Neuronal stem cell (in vitro differentiated cells): ENCODE results near the gene PRKCE.

Source experiments
- DNase-seq: peaks from one replicate; pipeline ENCODE4 v3.0.0-alpha.2; 2013; ENCODE audit warnings: low spot score
- H2AFZ ChIP-seq: one replicate; pipeline ENCODE4 v1.6.1; 2013; ENCODE audit warnings: mild to moderate bottlenecking, low read length, inconsistent platforms
- H2AK5ac ChIP-seq: 2 replicates; pipeline ENCODE4 v1.6.1; 2013; ENCODE audit warnings: low read depth, mild to moderate bottlenecking, inconsistent platforms, low read length, moderate library complexity, mixed read lengths
- H2BK120ac ChIP-seq: 2 replicates; pipeline ENCODE4 v1.6.1; 2013; ENCODE audit warnings: low read depth, mild to moderate bottlenecking, inconsistent platforms, low read length, moderate library complexity, mixed read lengths
- H2BK12ac ChIP-seq: one replicate; pipeline ENCODE4 v1.6.1; 2013; ENCODE audit warnings: low read length, inconsistent platforms
- H2BK15ac ChIP-seq: 2 replicates; pipeline ENCODE4 v1.6.1; 2013; ENCODE audit warnings: mild to moderate bottlenecking, low read length, inconsistent platforms, mixed read lengths
- H2BK5ac ChIP-seq: one replicate; pipeline ENCODE4 v1.6.1; 2013; ENCODE audit warnings: inconsistent platforms, mild to moderate bottlenecking, low read length, moderate library complexity
- H3K14ac ChIP-seq: one replicate; pipeline ENCODE4 v1.6.1; 2013; ENCODE audit warnings: low read length, inconsistent platforms
- H3K18ac ChIP-seq: 2 replicates; pipeline ENCODE4 v1.6.1; 2013; ENCODE audit warnings: low read length, inconsistent platforms
- H3K23ac ChIP-seq: 2 replicates; pipeline ENCODE4 v1.6.1; 2013; ENCODE audit warnings: low read depth, mild to moderate bottlenecking, mixed read lengths, low read length, inconsistent platforms; ENCODE audit not compliant: poor library complexity
- H3K27ac ChIP-seq: replicated peaks from 3 replicates; pipeline ENCODE4 v1.5.1; 2013; ENCODE audit warnings: low read length, inconsistent platforms
- H3K27me3 ChIP-seq, 3 experiments: 2 replicates each; pipeline ENCODE4 v1.6.1; 2013; ENCODE audit warnings: low read length in 3 of 3, mild to moderate bottlenecking in 2 of 3, inconsistent platforms in 1 of 3, low read depth in 1 of 3, mixed read lengths in 1 of 3, moderate library complexity in 1 of 3; ENCODE audit not compliant: control insufficient read depth in 3 of 3, insufficient read depth in 3 of 3
- H3K36me3 ChIP-seq, 2 donors: replicated peaks in 1 of 2; 2 replicates each; pipeline ENCODE4 v1.6.1; 2013; ENCODE audit warnings: low read length in 2 of 2; ENCODE audit not compliant: control insufficient read depth in 2 of 2, insufficient read depth in 2 of 2
- H3K4ac ChIP-seq: 2 replicates; pipeline ENCODE4 v1.6.1; 2013; ENCODE audit warnings: inconsistent platforms, mild to moderate bottlenecking, low read length, moderate library complexity
- H3K4me1 ChIP-seq, 2 donors: 1 replicate in 1 of 2; 2 replicates in 1 of 2; pipeline ENCODE4 v1.6.1; 2013; ENCODE audit warnings: low read length in 2 of 2, low read depth in 1 of 2; ENCODE audit not compliant: control insufficient read depth in 2 of 2, insufficient read depth in 1 of 2
- H3K4me2 ChIP-seq: one replicate; pipeline ENCODE4 v1.6.1; 2013; ENCODE audit warnings: mild to moderate bottlenecking, low read length, inconsistent platforms; ENCODE audit not compliant: insufficient read depth, poor library complexity, severe bottlenecking
- H3K4me3 ChIP-seq, 2 donors: 2 replicates each; pipeline ENCODE4 v1.5.1; 2013; ENCODE audit warnings: low read length in 2 of 2, mild to moderate bottlenecking in 2 of 2, inconsistent platforms in 1 of 2, moderate library complexity in 1 of 2
- H3K79me1 ChIP-seq: one replicate; pipeline ENCODE4 v1.6.1; 2013; ENCODE audit warnings: low read depth, mild to moderate bottlenecking, inconsistent platforms, low read length, moderate library complexity
- H3K9ac ChIP-seq: one replicate; pipeline ENCODE4 v1.6.1; 2013; ENCODE audit warnings: mild to moderate bottlenecking, low read depth, low read length, inconsistent platforms; ENCODE audit not compliant: poor library complexity
- H3K9me3 ChIP-seq, 2 donors: replicated peaks in 1 of 2; 2 replicates each; pipeline versions ENCODE3 to v1.6.1; 2013; ENCODE audit warnings: low read length in 2 of 2, mild to moderate bottlenecking in 2 of 2, inconsistent platforms in 1 of 2, low read depth in 1 of 2, mixed read lengths in 1 of 2, moderate library complexity in 1 of 2; ENCODE audit not compliant: control insufficient read depth in 2 of 2, insufficient read depth in 1 of 2
- H4K8ac ChIP-seq: one replicate; pipeline ENCODE4 v1.6.1; 2013; ENCODE audit warnings: low read depth, mild to moderate bottlenecking, inconsistent platforms, low read length, moderate library complexity
- H4K91ac ChIP-seq: one replicate; pipeline ENCODE4 v1.6.1; 2013; ENCODE audit warnings: low read length, low read depth, mild to moderate bottlenecking, inconsistent platforms; ENCODE audit not compliant: poor library complexity
- WGBS, 2 donors: extraction: QIAGEN DNeasy Blood & Tissue Kit; methylation state at CpG; one replicate each; pipeline ENCODE4 v1.1.7; 2013; ENCODE audit warnings: missing lambda C conversion rate in 2 of 2, mixed read lengths in 1 of 2; ENCODE audit not compliant: insufficient read length in 2 of 2, insufficient replicate concordance in 1 of 2; ENCODE audit errors: extremely low coverage in 2 of 2; 5-methylcytosine and 5-hydroxymethylcytosine counted together

The PRKCE gene

GRCh38 chr2:45979065-45979464 lies 327.6 kb downstream of the PRKCE start:
- no peaks in the 10 kb centered on the region for H3K27me3 ChIP-seq
- no peak overlapping the region for H2BK15ac ChIP-seq
- H2BK12ac ChIP-seq = no peak overlapping the region
- no peak overlapping the region for H3K18ac ChIP-seq
- no peak overlapping the region for H3K14ac ChIP-seq
- no CpG with 5 or more reads among the region's 4 CpGs for WGBS, 2 donors
- H3K23ac ChIP-seq = no peak overlapping the region
- H3K36me3 ChIP-seq = no peaks in the 10 kb centered on the region
- no peak overlapping the region for H3K27ac ChIP-seq
- H3K4me3 ChIP-seq = no peak overlapping the region
- no peak overlapping the region for H3K4ac ChIP-seq
- no peak overlapping the region for H2AK5ac ChIP-seq
- H3K4me2 ChIP-seq = no peak overlapping the region
- H2AFZ ChIP-seq = no peak overlapping the region
- no peaks in the 10 kb centered on the region for H3K9me3 ChIP-seq
- no peaks in the 10 kb centered on the region for H3K4me1 ChIP-seq
- H4K8ac ChIP-seq = no peak overlapping the region
- no peak overlapping the region for H4K91ac ChIP-seq
- H3K9ac ChIP-seq = no peak overlapping the region
- no peaks in the 10 kb centered on the region for H3K79me1 ChIP-seq
- no peak for DNase-seq
- H2BK5ac ChIP-seq = no peak overlapping the region
- H2BK120ac ChIP-seq = no peak overlapping the region

GRCh38 chr2:45980161-45980865 lies 328.8 kb downstream of the PRKCE start:
- Histone ChIP-seq H3K18ac (no peak overlapping the region), H3K23ac (no peak overlapping the region), H3K27me3 (no peaks in the 10 kb centered on the region), H3K4me2 (no peak overlapping the region), H3K4me1 (no peaks in the 10 kb centered on the region), H4K8ac (no peak overlapping the region), H2BK12ac (no peak overlapping the region), H3K27ac (no peak overlapping the region), H3K4me3 (no peak overlapping the region), H2BK15ac (no peak overlapping the region), H3K36me3 (no peaks in the 10 kb centered on the region), H3K4ac (no peak overlapping the region), H4K91ac (no peak overlapping the region), H2AK5ac (no peak overlapping the region), H2AFZ (no peak overlapping the region), H3K79me1 (no peaks in the 10 kb centered on the region), H3K14ac (no peak overlapping the region), H3K9ac (no peak overlapping the region), H2BK5ac (no peak overlapping the region), H2BK120ac (no peak overlapping the region), H3K9me3 (no peaks in the 10 kb centered on the region)
- no peak for DNase-seq
- no CpG with 5 or more reads among the region's 11 CpGs for WGBS, 2 donors

GRCh38 chr2:45981384-45981930 lies 330.0 kb downstream of the PRKCE start:
- no peak for DNase-seq
- H3K27me3 ChIP-seq = no peaks in the 10 kb centered on the region
- no peak overlapping the region for H4K8ac ChIP-seq
- WGBS, 2 donors = no CpG with 5 or more reads among the region's 4 CpGs
- H3K4ac ChIP-seq = no peak overlapping the region
- H2BK120ac ChIP-seq = no peak overlapping the region
- no peak overlapping the region for H3K18ac ChIP-seq
- no peak overlapping the region for H2AK5ac ChIP-seq
- H3K9me3 ChIP-seq = no peaks in the 10 kb centered on the region
- no peaks in the 10 kb centered on the region for H3K4me1 ChIP-seq
- no peak overlapping the region for H3K4me2 ChIP-seq
- H3K23ac ChIP-seq = no peak overlapping the region
- H3K4me3 ChIP-seq = no peak overlapping the region
- H3K27ac ChIP-seq = no peak overlapping the region
- no peak overlapping the region for H2BK5ac ChIP-seq
- H3K9ac ChIP-seq = no peak overlapping the region
- no peak overlapping the region for H2AFZ ChIP-seq
- no peak overlapping the region for H2BK15ac ChIP-seq
- no peak overlapping the region for H4K91ac ChIP-seq
- H3K79me1 ChIP-seq = no peaks in the 10 kb centered on the region
- no peaks in the 10 kb centered on the region for H3K36me3 ChIP-seq
- H3K14ac ChIP-seq = no peak overlapping the region
- no peak overlapping the region for H2BK12ac ChIP-seq

- Histone ChIP-seq H3K79me1 (no peaks in the 10 kb centered on the region), H3K23ac (no peak overlapping the region), H3K27ac (no peak overlapping the region), H4K91ac (no peak overlapping the region), H3K18ac (no peak overlapping the region), H4K8ac (no peak overlapping the region), H3K4me3 (no peak overlapping the region), H2AK5ac (no peak overlapping the region), H3K4me1 (peaks cover 0 to 4% of the 10 kb centered on the region in 2 donors), H3K4me2 (no peak overlapping the region), H2BK5ac (no peak overlapping the region), H2BK15ac (no peak overlapping the region), H3K14ac (no peak overlapping the region), H2BK12ac (no peak overlapping the region), H3K9me3 (no peaks in the 10 kb centered on the region), H3K9ac (no peak overlapping the region), H2AFZ (no peak overlapping the region), H3K27me3 (no peaks in the 10 kb centered on the region), H3K36me3 (no peaks in the 10 kb centered on the region), H2BK120ac (no peak overlapping the region), H3K4ac (no peak overlapping the region)
- DNase-seq = no peak
- WGBS, 2 donors = no CpG with 5 or more reads among the region's 7 CpGs
Observed at GRCh38 chr2:45982096-45982495, 330.6 kb downstream of the PRKCE start.
